ENCODE results near the gene USE1. TPM values are rescaled to one million over a fixed set of nuclear protein-coding genes. Genes with fewer than 3 reads are reported as not detected.

The USE1 gene
- total RNA-seq, 1 donor from 2014 or later: 234 TPM

DNA sequence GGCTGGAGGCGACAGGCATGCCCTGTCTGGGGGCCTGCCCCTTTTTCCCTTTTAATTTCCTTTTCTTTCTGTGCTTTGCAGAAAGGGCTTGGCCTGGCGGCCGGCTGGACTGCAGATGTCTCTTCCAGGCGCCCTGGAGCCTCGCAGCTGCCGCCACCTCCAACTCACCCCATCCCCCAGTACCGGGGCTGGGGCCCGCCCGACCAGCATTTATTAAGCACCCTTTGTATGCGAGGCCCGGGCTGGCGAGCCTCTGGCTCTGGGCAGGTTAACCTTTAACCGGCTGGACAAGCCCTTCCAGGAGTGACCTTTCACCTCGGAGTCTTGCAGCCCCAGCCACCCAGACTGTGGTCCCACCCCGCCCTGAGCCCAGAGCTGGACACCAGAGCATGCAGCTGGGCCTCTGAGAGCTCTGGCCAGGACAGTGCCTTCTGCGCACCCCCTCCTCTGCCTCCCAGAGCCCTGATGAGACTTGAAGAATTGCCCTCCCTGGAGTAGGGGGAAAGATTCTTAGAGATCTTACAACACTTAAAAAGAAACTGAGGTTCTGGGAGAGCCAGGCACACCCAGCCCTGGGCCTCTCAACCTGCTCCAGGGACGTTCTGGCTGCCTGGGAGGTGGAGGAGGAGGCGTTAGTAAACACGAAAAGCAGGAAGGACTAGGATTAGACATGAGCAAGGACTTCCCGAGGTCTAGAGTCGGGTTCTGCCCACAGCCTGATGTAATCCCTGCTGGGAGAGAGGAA, 31.7 kb downstream of the USE1 start:
- H3K9me3 ChIP-seq: no peaks in the 10 kb centered on the region
- H3K36me3 ChIP-seq: no peaks in the 10 kb centered on the region
- H3K27me3 ChIP-seq: no peaks in the 10 kb centered on the region
- intact Hi-C loops (cut with DNase I): loop anchor here (1.0 to 5.0 kb wide), 2 partner anchors 20 to 55 kb away; partner anchors contain the start of genes ABHD8 and BABAM1
- TF ChIP-seq, protein P1, sequence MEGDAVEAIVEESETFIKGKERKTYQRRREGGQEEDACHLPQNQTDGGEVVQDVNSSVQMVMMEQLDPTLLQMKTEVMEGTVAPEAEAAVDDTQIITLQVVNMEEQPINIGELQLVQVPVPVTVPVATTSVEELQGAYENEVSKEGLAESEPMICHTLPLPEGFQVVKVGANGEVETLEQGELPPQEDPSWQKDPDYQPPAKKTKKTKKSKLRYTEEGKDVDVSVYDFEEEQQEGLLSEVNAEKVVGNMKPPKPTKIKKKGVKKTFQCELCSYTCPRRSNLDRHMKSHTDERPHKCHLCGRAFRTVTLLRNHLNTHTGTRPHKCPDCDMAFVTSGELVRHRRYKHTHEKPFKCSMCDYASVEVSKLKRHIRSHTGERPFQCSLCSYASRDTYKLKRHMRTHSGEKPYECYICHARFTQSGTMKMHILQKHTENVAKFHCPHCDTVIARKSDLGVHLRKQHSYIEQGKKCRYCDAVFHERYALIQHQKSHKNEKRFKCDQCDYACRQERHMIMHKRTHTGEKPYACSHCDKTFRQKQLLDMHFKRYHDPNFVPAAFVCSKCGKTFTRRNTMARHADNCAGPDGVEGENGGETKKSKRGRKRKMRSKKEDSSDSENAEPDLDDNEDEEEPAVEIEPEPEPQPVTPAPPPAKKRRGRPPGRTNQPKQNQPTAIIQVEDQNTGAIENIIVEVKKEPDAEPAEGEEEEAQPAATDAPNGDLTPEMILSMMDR (IDR thresholded peaks at IDR 0.05): no peak
- DNase-seq (ENCODE audit: low spot score in 2 of 2): no peak
- H3K4me3 ChIP-seq: peak overlapping the region; percentile 90 to 97
- peak overlapping the region; percentile 58 to 82 for H3K27ac ChIP-seq
- peaks cover 0 to 24% of the 10 kb centered on the region in 2 donors for H3K4me1 ChIP-seq

DNA sequence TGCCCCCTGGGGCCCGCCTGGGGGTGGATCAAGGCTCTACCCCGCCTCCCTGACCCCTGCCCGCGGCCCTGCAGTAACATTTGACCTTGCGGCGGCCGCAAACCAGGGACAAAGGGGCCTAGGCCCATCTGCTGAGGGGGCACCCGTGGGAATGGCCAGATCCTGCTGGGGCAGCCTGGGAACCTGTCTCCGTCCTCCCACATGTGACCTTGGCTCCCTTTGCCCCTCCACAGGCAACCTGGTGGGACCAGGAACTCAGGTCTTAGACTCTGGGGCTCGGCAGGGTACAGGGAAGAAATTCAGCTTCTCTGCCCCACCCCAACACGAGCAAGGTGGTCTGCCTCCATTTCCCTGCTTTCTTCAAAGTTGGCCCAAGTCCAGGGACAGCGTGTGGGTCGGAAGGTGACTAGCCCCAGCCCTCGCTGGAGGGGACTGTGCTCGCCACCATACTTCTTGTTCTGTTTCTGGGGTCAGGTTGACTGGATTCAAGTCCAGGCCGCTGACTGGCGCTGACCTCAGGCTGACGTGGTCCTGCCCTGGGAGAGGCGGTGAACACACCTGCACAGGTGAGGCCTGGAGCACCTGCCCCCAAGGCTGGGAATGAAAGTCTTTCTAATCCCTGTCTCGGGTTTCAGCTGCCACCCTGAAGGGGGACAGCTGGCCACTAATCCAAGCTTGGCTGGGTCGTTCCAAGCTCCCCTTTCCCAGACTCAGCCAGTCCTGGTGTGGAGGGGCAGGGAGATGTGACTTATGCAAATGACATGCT, 33.0 kb downstream of the USE1 start:
- Histone ChIP-seq H3K27me3 (no peaks in the 10 kb centered on the region), H3K27ac (no peak overlapping the region), H3K4me1 (peaks cover 0 to 11% of the 10 kb centered on the region in 2 donors), H3K9me3 (no peaks in the 10 kb centered on the region), H3K4me3 (no peak overlapping the region), H3K36me3 (no peaks in the 10 kb centered on the region)
- TF ChIP-seq, protein P1 (IDR thresholded peaks at IDR 0.05): no peak
- intact Hi-C loops (cut with DNase I): loop anchor here (5.0 kb wide), 1 partner anchor 54 kb away; the partner anchor contains the start of gene ABHD8
- no peak for DNase-seq (ENCODE audit: low spot score in 2 of 2)

DNA sequence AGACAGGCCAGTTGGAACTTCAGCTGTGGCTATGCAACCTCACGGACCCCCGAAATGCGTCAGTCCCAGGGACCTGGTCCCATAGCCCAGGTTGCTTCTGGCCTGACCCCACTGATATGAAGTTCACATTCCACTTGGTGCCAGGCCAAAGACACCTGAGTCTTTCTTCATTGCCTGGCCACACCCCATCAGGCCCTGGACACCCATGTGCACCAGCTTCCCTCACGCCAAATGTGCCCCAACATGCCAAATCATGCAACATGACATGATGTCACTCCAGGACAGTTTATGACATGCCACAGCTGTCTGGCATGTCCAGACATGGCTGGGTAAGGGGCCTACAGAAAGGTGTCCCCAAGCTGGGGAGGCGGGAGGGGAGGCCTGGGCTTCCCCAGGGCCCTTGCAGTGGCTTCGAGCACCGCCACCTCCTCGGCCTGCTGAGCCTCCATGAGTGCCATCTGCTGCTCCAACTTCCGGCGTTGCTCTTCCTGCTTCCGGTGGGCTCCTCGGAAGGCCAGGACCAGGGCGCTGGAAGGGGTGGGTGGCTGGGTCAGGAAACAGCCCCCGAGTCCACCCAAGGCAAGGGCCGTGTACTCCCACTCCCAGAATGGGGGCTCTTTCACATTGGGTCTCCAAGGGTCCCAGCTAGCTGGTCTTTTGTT, 34.9 kb downstream of the USE1 start:
- H3K36me3 ChIP-seq: no peaks in the 10 kb centered on the region
- peaks cover 0 to 6% of the 10 kb centered on the region in 2 donors for H3K4me1 ChIP-seq
- H3K27ac ChIP-seq: no peak overlapping the region
- DNase-seq (ENCODE audit: low spot score in 2 of 2): no peak
- no peaks in the 10 kb centered on the region for H3K27me3 ChIP-seq
- intact Hi-C loops (cut with DNase I): loop anchor here (5.0 kb wide), 1 partner anchor 52 kb away; the partner anchor contains the start of gene ABHD8
- TF ChIP-seq, protein P1 (IDR thresholded peaks at IDR 0.05): no peak
- H3K9me3 ChIP-seq: no peaks in the 10 kb centered on the region
- H3K4me3 ChIP-seq: no peak overlapping the region

DNA sequence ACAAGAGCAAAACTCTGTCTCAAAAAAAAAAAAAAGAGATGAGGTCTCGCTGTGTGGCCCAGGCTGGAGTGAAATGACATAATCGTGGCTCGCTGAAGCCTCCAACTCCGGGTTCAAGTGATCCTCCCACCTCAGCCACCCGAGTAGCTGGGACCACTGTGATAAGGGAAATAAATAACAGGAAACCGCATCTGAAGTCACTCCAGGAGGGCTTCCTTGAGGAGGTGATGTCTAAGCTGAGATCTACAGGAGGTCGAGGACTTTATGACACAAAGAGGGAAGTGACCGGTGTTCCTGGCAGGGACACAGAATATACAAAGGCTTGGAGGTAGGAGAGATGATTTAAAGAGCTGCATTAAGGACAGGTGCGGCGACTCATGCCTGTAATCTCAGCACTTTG, 39.5 kb downstream of the USE1 start:
- DNase-seq (ENCODE audit: low spot score in 2 of 2): no peak
- Histone ChIP-seq H3K4me1 (no peaks in the 10 kb centered on the region), H3K9me3 (no peaks in the 10 kb centered on the region), H3K4me3 (no peak overlapping the region), H3K27me3 (no peaks in the 10 kb centered on the region), H3K36me3 (no peaks in the 10 kb centered on the region), H3K27ac (no peak overlapping the region)
- intact Hi-C loops (cut with DNase I): no loop called here
- TF ChIP-seq, protein P1 (IDR thresholded peaks at IDR 0.05): no peak

DNA sequence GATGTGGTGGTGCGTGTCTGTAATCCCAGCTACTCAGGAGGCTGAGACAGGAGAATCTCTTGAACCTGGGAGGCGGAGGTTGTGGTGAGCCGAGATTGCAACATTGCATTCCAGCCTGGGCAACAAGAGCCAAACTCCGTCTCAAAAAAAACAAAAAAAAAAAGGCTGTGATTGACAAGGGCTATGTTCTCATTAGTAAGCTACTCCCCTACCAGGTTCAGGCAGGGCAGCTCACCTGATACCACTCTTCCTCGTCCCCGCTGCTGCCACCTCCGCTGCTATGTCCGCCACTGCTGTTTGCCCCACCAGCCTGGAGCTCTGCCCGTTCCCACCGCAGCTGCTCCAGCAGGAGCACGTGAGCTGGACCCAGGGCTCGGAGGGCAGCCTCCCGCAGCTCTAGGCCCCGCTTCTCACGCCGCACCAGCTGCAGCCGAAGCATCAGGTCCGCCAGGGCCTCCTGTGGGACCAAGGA, 40.0 kb downstream of the USE1 start:
- Histone ChIP-seq H3K9me3 (no peaks in the 10 kb centered on the region), H3K27me3 (no peaks in the 10 kb centered on the region), H3K4me1 (no peaks in the 10 kb centered on the region), H3K4me3 (no peak overlapping the region), H3K27ac (no peak overlapping the region), H3K36me3 (no peaks in the 10 kb centered on the region)
- TF ChIP-seq, protein P1 (IDR thresholded peaks at IDR 0.05): no peak
- DNase-seq (ENCODE audit: low spot score in 2 of 2): no peak
- intact Hi-C loops (cut with DNase I): no loop called here

All from ascending aorta (tissue), 2 donors.